H4 (cell line): ENCODE data around the gene MACF1. TPM values are rescaled to one million over a fixed set of nuclear protein-coding genes. Genes with fewer than 3 reads are reported as not detected.
"Not testable (repeated sequence)": the region's sequence is repeated elsewhere in the genome, so short reads cannot be mapped to it uniquely, and the experiment has no call there.

ENCODE experiments used
- DNase-seq: peaks from one replicate; pipeline ENCODE4 v3.0.0-alpha.2; 2015; ENCODE audit warnings: low spot score
- total RNA-seq: library from RNA; depleted of rRNA; stranded (reverse); fragments of >200 nt; shearing (Covaris generic); gene quantifications from 2 replicates; pipeline ENCODE4 v1.2.3, GENCODE V29; 2014

Gene MACF1
- total RNA-seq, 1 experiment from 2014 or later: 38.6 TPM

DNA sequence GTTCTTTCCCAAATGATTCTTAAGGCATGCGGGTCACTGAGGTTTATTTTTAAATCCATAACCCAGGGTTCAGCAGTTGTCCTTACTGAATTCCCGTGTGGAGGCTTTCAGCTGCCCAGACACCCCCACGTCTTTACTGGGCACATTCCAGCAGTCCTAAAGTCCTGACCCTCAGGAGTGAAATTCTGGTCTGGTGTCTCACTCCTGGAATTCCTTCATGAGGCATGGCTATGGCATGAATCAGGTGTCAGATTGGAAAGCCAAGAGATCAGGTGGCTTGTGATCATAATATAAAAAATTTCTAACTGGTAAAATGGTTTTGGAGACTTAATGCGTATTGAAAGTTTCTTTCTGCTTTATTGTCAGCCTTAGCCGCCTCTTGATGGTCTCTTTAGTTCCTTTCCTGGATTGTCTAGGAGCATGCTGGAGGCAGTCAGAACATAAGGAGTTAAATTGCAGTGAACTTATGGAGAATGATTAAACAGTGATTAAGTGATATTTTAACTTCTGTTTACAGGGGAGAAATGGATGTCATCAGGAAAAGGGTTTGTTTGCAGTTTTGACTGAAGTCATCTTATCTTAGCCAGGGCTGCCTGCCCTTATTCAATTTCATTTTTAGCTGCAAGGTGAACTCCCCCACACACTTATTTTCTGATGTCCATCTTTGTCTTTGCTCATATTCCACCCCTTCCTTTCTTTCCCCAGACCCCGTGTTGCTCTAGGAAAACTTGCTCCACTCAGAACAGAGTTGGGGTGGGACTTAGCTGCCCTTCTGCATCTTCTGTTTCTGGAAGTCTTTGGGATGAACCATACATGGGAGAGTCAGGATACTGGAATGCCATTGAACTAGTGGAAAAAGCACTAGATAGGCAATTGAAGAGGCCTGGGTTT lies 25.7 kb upstream of the MACF1 start:
- DNase-seq: no peak

DNA sequence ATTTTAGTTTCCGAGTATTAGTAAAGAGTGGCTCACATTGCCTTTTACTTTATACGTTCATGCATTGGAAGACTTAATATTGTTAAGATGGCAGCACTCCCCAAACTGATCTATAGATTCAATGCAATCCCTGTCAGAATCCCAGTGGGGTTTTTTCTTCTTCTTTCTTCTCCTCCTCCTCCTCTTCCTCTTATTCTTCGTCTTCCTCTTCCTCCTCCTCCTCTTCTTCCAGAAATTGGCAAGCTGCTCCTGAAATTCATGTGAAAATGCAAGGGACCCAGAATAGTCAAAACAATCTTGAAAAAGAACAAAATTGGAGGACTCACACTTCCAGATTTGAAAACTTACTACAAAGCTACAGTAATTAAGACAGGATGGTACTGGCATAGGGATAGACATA lies 23.2 kb upstream of the MACF1 start:
- no peak for DNase-seq

DNA sequence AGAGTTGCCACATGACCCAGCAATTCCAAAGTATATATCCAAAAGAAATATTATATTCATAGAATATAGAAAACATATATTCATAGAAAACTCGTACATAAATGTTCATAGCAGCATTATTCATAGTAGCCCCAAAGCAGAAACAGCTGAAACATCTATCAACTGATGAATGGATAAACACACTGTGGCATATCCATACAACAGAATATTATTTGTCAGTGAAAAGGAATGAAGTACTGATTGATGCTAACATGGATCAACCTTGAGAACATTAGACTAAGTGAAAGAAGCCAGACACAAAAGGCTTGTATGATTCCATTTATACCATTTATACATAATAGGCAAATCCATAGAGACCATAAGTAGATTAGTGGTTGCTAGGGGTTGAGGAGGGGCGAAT lies 21.7 kb upstream of the MACF1 start:
- DNase-seq: no peak

DNA sequence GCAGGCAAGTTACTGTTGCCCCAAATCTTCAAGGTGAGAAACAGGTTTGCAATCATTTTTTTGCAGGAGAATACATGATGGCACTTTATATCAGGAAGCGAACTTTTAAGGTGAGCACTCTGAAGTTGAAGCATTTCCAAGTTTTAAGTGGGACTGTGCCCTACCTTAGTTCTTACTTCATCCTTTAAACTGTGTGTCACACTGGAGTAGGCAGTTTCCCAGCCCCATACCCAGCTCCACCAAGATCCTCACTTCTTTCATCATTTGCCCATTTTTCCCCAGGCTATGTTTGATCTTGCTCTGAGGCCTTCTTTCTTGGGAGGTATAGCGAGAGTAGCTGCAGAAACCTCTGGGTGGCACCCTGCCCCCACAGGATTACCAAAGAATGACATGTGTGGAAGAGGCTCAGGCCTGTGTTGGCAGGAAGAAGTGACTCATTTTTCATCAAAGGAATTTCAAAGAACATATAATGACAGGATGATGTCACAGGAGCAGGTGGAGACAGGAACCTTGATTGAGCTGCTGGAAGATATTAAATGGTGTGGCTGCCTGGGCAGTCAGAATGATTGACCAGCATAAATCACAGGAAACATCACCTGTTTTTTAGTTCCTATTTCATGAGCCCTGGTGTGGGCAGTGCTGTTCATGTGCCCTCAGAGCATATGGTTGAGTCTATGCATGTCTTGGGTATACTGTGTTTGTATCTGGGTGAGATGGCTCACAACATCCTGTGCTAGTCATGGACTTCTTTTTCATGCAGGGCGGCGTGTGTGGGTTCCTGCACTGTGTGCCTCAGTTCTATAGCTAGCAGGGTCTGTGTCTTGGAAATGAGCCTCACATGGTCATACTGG lies 20.8 kb upstream of the MACF1 start:
- peak; percentile 88 for DNase-seq

DNA sequence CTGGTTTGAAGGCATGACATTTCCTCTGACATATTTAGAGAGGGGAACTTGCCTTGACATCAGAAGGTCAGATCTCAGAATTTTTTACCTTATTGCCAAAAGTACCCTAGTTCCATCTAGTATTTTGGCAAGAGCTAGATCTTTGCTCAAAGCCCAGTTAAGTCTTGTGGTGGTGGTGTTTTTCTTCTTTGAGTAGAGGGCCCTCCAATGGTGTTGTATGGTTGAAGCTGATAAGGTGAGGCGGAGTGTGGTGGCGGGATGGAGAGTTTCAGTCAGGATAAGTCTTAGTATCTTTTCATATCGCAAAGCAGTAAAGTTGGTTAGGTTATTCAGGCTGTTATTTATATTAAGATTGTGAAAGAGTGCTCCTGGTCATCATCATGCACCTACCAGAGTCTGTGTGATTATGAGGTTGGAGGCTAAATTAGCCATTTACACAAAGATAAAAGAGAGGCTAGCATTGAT lies 20.1 kb upstream of the MACF1 start:
- no peak for DNase-seq

DNA sequence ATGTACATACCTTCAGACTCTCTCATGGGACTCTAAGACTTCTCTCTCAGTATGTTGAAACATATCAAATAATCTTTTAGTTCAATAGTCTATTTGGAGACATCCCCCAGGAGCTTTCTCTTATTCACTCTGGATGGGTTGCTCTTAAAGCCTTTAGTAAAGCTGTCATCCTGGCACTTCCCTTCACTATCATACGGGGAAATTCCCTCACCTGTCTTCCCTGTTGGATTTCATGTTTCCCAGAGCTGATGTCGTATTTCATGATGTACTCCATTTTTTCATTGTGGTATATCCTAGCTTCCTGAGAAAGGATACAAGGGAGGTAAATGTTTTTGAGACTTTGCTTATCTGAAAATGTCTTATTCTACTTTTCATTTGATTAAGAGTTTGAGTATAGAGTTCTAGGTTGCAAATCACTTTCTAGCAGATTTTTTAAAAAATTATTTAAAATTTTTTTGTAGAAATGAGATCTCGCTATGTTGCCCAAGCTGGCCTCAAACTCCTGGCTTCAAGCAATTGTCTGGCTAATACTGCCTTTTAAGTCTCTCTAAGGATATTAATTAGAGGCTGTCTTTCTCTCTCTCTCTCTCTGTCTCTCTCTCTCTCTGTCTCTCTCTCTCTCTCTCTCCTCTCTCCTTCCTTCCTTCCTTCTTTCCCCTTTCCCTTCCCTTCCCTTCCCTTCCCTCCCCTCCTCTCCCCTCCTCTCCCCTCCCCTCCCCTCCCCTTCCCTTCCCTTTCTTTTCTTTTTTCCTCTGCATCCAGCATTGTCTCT lies 17.0 kb upstream of the MACF1 start:
- no peak for DNase-seq

DNA sequence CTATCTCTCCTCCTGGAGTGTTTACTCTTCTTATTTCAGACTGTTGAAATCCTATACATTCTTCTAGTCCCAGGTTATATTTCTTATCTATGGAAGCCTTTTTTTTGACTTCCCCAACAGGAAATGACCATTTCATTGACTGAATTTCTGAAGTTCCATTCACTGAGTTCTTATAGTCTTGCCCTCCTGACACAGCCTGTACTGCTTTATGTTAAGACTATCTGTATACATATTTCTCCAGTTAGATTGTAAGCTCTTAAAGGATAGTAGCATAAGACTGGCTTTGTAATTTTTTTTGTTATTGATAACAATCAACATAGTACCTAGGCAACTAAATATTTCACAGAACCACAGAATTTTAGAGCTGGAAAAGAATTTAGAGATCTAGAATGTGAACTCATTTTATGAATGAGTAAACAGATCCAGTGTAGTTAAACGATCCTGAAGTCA lies 14.9 kb upstream of the MACF1 start:
- no peak for DNase-seq

DNA sequence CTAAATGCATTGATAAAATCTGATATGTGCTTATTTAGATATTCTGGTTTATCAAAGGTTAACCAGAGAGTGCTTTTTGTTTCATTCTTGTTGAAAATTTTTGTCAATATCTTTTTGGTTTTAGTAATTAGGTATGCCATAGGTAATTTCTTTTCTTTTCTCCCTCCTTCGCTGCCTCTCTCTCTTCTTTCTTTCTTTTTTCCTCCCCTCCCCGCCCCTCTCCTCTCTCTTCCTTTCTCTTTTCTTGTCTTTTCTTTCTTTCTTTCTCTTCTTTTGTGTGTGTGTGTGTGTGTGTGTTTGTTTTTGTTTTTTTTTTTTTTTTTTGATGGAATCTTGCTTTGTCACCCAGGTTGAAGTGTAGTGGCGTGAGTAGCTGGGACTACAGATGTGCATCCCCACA lies 14.4 kb upstream of the MACF1 start:
- DNase-seq: no peak

DNA sequence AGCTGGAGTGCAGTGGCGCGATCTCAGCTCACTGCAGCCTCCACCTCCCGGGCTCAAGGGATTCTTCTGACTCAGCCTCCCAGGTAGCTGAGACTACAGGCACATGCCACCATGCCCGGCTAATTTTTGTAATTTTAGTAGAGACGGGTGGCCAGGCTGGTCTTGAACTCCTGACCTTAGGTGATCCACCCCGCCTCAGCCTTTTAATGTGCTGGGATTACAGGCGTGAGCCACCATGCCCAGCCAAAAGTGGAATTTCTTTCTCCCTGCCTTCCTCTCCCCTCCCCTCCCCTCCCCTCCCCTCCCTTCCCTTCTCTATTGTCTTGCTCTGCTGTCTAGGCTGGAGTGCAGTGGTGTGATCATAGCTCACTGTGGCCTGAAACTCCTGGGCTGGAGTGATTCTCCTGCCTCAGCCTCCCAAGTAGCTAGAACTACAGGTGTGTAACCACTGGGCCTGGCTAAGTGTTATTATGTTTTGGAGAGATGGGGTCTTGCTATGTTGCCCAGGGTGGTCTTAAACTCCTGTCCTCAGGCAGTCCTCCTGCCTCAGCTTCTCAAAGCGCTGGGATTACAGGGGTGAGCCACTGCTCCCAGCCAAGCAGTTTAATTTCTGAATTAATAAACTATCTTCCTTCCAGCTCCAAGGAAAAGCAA lies 10.0 kb upstream of the MACF1 start:
- DNase-seq: no peak

DNA sequence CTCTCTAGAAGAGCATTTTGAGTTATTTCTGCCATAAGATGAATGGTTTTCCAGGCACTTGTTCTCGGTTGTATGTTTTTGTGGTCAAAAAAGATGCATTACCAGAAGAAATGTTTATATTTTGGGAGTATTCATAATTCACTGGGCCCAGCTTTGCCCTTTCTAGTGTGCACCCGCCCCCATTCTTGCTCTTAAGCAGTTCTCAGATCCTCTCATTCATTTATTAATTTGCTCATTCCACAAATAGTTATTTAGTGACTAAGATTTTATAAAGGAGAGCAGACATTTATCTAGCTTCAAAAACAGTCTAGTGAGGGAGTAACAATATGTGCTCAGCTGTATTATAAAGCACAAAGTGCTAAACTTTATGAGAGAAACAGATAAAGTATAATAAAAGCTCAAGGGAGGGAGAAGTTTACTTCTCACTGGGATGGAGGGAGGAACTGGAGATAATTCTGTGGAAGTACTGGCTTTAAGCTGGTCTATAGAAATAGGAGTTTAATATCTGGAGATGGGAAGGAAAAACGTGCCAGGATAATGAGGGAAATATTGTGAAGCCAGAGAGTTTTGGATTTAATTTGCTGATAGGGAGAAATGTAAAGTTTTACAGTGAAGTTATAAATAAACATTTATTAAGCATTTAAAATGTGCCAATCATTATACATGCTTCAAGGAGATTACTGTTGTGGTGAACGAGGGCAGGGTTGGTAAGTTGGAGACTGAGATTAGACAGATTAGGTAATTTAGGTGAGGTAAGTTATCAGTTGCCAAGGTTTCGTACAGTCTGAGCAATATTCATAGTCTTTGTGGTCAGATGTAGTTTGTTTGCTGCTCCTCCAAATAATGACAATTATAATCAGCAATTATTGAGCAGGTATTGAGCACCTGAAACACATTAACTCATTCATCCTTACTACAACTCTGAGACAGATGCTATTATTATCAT lies 9.1 kb upstream of the MACF1 start:
- no peak for DNase-seq

DNA sequence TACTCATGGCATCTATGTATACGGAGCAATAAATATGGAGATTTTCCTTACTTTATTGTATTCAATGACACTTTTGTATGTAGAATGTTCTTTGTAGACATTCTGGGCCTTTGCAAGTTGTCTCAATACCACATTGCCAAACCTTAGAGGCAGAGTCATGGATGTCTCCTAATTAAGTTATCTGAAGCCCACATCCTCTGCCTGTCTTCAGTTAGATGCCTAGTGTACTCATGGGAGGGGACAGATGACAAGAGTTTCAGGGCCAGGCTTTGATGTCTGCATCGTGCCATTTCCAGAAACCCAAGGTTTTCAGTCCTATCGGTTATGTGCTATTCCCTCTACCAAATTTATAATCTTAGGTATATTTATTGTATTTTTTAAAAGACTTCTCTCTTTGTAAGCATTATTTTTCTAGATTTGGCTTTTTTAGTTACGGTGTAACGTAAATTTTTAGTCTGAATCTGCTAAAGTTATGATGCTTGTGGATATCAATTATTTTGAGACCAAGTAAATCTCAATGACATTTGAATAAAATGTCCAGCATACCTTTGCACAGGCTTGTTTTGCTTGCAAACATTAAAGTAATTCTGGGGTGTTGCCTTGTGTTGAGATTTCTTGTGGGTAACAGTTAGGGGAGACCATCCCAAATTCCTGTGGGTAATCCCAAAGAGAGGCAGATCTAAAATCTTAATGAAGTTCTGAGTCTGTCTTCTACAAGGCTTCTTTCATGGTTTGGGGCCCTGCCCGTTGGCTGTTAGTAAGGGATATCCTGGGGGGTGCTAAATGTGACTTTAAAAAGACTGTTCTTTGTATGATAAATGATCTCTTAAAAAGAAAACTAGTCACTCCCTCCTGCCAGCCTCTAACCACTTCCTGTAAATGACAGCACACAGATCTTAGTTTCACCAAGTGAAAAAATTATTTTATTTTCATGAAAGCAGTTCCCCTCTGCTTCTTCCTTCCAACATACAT lies 8.0 kb upstream of the MACF1 start:
- peak; percentile 40 for DNase-seq

DNA sequence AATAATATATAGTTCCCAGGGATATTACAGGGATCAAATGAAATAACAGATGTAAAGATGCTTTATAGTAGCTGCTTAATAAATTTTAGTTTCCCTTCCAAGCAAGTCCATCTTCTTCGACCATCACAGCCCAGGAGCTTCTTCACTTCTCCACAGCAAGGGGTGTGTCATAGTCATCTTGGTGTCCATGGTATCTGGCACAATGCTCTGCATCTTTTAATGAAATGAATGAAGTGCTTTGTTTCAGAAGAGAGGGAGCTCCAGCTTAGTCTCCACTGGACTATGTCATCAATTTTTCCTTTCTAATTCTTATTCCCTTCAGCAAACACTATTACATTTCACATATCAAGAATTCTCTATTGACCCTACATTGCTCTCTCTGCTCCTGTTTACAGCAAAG lies 4.9 kb upstream of the MACF1 start:
- DNase-seq: no peak

DNA sequence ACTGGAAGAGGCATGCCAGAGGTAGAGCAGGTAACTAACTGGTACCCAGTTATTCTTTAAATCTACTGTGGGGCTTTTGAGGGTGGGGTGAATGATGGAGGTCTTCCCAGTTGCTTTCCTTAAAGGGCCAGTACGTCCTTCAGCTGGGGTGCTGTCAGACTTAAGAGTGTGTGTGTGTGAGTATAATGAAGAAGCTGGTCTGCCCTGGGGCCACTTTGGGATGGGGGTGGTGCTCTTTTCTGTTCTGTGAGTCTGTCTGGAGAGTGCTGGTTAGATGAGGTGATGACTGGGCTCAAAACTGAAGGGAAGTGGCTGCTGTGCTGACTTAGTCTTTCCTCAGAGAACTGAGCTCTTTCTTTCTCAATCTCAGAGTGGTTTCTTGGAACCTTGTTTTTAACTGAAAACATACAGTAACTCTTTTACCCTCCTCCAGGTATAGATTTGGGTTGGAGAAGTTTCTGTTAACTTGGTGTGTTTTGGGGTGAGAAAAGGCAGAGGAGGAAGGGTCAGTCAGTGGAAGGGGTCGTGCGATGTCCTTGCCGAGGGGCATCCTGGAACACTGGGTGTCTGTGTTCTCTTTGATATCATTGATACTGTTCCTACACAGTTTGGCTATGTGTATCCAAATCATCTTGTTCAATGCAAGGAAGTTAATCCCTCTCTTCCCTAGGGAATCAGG lies 746 bp downstream of the MACF1 start:
- DNase-seq: peak; percentile 64

DNA sequence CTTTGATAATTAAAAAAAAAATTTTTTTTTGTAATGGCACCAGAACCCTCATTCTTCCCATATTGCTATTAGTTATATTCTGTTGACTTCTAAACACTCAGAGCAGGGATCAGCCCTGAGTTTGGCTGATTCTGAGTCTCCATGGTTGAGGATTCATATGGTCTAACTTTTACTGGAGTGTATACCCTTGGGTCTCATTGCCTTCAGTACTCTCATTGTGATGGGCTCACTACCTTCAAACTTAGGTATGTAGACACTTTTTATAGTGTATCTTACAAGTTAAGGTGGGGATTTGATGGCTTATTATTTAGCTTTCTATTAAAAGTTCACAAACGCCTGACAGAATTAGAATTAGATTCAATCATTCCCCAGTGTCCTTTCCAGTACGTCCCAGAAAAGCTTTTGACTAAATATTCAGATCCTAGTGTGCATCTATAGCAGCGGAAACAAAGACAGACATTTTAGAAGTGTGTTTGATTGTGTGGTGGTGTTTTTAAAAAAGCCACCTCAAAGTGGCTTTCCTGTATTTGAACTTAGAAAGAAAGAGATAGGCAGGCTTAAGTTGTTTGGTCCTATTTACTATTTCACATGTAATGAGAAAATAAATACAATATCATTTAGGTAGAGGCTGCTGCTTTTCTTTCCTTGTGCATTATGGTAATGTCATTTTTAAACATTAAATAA lies 1.4 kb downstream of the MACF1 start:
- no peak for DNase-seq

DNA sequence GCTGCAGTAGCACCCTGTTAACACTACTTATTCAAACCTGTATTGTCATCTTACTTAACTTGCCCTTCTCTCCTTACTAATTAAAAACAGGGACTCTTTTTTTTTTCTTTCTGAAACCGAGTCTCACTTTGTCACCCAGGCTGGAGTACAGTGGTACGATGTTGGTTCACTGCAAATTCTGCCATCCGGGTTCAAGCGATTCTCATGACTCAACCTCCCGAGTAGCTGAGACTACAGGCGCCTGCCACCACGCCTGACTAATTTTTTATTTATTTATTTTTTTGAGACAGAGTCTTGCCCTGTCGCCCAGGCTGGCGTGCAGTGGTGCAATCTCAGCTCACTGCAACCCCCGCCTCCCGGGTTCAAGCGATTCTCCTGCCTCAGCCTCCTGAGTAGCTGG lies 3.9 kb downstream of the MACF1 start:
- DNase-seq: not testable (repeated sequence)

DNA sequence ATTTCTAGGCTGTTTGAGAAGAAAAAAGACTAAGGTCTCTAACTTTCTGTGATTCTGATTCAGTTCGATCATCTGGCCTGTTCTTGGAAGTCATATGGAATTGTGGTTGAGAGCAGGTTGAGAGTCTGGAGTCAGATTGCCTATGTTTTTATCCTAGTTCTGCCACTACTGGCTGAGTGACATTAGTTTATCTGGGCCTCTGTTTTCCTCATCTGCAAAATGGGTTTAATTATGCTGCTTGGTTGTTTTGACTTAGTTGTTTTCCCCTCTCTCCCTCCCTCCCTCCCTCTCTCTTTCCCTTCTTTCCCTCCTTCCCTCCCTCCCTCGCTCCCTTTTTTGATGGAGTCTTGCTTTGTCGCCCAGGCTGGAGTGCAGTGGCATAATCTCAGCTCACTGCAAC lies 6.2 kb downstream of the MACF1 start:
- no peak for DNase-seq

DNA sequence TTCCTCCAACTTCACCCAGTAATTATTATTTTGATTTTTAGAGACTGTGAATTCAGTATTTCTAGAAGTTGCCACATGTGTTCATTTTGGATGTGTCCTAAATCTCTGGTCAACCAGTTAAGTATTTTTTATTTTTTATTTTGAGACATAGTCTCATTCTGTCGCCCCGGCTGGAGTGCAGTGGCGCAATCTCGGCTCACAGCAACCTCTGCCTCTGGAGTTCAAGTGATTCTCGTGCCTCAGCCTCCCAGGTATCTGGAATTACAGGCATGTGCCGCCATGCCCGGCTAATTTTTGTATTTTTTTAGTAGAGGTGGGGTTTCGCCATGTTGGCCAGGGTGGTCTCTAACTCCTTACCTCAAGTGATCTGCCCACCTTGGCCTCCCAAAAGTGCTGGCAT lies 8.0 kb downstream of the MACF1 start:
- no peak for DNase-seq

DNA sequence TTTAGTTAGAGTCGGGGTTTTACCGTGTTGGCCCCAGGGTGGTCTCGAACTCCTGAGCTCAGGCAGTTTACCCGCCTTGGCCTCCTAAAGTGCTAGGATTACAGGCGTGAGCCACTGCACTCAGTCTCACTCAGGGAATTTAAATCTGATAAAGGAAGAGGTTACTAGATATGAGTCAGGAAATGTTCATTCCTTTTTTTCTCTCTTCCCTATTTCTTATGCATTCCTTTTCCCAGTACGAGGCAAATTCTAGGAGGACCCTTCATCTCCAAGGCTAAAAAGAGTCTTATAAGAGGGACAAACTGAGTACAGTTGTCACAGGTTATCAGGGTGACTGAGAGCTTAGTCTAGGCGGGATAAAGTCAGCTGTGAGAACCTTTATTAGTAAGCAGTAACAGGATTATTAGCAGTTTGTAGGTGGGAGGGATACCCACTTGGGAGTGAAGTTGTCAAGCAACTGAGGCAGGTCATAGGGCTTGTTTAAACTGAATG lies 9.1 kb downstream of the MACF1 start:
- no peak for DNase-seq
